Activated CD4-positive, CD25-positive, alpha-beta regulatory T cell treated with anti-CD3 and anti-CD28 coated beads, Interleukin-2, amount 50 U/mL, for 16 hours (primary cell): ENCODE results near the gene SH2D3A.
"Not testable (repeated sequence)": the region's sequence is repeated elsewhere in the genome, so short reads cannot be mapped to it uniquely, and the experiment has no call there.

Experiments
- DNase-seq: peaks from one replicate; pipeline ENCODE4 v3.0.0-alpha.2; 2020; ENCODE audit warnings: low read depth, low spot score

The SH2D3A gene

DNA sequence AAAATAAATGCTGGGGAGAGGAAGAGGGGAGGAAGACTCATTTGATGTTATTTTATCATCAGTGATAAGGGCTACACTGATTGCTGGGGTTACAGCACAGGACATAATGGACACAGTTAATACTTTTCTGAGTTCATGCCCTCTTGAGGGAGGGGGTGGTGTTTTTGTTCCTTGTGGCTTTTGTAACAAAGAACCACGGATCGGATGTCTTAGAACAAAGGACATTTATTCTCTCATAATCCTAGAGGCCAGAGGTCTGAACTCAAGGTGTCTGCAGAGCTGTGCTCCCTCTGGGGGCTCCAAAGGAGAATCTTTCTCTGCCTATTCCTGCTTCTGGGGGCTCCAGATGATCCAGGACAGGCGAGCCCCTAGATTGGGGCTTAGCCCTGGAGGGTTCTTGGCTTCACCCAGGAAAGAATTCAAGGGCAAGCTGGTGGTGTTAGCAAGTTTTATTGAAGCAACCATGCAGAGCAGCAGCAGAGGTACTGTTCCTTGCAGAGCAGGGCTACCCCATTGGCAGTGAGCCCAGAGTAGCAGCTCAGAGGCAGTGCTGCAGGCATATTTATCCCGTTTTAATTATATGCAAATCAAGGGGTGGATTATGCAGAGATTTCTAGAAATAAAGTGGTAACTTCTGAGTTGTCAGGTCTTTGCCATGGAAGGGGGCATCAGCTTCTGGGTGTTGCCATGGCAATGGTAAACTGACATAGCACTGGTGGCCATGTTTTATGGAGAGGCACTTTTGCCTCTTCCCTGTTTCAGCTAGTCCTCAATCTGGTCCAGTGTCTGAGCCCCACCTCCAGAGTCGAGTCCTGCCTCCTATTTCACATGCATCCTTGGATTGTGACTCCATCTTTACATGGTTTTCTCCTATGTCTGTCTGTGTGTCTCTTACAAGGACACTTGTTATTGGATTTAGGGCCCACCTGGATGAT is 23.2 kb upstream of the SH2D3A start:
- no peak for DNase-seq

DNA sequence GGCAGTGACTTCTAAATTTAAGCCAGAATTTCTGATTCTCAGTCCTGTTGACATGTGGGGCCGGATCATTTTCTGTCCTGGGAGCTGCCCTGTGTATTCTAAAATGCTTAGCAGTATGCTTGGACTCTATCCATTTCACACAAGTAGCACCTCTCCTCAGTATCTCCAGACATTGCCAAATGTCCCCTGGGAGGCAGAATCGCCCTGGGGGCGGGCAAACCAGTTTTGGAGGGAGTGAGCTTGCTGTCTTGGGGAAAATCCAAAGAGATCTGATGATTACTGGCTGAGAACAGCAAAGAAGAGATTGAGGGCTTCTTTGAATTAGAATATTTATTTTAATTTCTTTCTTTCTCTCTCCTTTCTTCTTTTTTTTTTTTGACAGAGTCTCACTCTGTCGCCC is 21.7 kb upstream of the SH2D3A start:
- no peak for DNase-seq

DNA sequence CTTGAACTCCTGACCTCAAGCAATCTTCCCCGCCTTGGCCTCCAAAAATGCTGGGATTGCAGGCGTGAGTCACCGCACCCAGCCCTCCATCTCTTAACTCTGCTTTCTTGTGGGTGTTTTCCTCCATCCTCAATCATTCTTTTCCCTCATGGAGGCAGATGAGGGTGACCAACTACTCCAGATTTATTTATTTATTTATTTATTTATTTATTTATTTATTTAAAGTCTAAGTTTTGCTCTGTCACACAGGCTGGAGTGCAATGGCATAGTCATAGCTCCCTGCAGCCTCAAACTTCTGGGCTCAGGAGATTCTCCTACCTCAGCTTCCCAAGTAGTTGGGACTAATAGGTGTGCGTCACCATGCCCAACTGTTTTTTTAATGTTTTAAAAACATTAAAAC is 20.2 kb upstream of the SH2D3A start:
- DNase-seq: no peak

DNA sequence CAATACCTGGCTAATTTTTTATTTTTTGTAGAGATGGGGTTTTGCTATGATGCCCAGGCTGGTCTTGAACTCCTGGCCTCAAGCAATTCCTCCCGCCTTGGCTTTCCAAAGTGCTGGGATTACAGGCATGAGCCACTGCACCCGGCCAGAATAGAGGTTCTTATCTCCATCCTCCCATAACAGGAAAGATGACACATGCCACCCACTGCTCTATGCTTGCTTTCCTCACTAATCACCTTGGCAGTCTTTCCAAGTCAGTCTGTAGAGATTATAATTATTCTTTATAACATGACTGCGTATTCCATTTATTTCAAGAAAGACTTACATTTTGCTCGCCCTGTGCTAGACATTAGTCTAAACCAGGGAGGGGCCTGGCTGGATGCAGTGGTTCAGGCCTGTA is 12.0 kb upstream of the SH2D3A start:
- no peak for DNase-seq

DNA sequence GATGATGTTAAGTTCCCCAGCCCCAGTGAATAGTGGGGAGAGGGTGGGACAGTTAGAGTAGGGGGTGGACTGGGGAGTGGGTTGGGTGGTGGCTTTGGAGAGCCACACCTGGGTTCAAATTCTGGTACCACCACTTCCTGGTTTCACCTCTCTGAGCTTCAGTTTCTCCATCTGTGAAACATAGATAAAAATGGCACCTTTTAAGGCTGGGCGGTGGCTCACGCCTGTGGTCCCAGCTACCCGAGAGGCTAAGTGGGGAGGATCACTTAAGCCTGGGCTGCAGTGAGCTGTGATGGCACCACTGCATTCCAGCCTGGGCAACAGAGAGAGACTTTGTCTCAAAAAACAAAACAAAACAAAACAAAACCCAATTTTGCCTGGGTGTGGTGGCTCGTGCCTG is 11.2 kb upstream of the SH2D3A start:
- DNase-seq: no peak

DNA sequence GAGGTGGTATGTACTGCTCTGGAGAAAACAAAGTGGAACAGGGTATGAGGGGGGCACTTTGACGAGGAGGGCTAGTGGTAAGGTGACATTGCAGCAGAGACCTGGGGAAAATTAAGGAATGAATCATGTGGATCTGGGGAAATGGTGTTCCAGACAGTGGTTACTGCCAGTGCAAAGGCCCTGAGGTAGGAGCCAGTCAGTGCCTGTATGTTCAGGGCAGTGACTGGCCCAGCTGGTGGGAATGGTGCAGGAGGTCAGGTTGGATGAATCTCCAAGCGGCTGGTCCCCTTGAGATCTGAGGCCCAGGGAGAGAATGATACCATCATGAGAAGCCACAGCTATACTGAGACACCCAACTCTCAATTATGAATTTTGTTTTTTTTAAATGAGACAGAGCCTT is 10.2 kb upstream of the SH2D3A start:
- no peak for DNase-seq

DNA sequence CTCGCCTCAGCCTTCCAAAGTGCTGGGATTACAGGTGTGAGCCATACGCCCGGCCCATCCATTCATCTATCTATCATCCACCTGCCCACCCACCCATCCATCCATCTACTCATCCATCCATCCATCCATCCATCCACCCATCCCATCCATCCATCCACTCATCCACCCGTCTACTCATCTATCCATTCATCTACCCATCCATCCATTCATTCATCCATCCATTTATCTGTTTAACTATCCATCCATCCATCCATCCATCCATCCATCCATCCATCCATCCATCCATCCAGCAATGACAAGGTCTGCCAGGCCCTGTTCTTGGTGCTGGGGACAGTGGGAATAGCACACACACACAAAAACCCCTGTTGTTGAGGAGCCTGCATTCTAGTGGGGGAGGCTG is 9.8 kb upstream of the SH2D3A start:
- no peak for DNase-seq

DNA sequence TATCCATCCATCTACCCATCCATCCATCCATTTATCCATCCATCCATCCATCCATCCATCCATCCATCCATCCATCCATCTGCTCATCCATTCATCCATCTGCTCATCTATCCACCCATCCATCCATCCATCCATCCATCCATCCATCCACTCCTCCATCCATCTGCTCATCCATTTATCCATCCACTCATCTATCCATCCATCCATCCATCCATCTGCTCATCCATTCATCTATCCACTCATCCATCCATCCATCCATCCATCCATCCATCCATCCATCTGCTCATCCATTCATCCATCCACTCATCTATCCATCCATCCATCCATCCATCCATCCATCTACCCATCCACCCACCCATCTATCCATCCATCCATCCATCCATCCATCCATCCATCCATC is 8.8 kb upstream of the SH2D3A start:
- not testable (repeated sequence) for DNase-seq

DNA sequence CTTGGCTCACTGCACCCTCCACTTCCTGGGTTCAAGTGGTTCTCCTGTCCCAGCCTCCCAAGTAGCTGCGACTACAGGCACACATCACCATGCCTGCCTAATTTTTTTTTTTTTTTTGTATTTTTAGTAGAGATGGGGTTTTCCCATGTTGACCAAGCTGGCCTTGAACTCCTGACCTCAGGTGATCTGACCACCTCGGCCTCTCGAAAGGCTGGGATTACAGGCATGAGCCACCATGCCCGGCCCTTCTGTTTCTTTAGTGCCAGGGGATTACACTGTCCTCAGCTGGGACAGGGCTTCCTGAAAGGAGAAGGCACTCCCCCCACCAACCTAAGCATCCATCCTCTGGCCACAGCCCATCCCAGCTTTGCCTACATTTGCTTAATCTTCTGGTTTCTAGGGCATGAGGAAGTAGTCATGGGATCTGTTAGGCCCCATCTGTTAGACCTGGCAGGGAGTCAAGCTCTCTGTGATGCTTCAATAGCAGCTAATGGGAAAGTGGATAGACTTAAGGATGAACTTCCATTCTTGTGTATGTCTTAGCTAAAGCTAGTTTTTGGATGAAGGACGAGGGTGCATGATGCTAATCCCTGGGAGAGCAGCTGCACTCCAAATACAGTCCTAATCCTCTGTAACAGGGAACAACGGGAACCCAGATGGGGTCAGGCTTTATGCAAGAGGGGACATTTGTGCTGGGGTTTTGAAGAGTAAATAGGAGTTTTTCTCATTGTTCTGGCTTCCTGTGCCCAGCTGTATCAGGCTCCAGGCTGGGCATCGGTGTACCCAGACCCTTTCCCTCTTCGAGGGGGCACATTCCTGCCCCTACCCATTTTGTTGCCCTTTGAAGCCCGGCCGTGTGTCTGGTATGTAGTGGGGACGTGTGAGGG is 7.8 kb upstream of the SH2D3A start:
- DNase-seq: no peak

DNA sequence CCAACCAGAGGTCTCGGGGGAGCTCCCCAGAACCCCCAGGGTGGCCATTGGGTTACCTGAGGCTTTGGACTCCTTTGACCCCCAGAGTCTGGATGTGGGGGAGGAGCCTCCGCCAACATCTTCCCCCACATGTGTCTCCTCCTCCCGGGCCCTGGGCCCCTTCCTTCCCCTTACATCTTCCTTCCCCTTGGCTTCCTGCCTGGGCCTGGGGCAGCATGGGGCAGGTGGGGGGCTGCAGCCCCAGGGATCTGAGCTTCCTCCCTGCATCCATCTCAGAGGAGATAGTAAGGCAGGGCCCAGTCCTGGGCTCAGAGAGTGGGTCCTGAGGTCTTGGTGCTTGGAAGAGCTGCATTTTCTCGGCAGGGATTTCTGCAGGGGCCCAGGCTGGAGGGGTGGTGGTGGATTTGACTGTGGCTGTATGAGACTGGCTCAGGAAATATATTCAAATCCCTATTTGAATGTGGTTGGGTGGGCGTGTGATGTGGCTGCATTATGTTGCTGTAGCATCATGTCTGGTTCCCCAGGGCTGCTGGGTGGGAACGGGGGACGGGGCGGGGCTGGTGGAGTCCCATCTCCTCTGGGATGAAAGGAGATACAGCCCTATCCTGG is 6.2 kb upstream of the SH2D3A start:
- DNase-seq: peak; percentile 11

DNA sequence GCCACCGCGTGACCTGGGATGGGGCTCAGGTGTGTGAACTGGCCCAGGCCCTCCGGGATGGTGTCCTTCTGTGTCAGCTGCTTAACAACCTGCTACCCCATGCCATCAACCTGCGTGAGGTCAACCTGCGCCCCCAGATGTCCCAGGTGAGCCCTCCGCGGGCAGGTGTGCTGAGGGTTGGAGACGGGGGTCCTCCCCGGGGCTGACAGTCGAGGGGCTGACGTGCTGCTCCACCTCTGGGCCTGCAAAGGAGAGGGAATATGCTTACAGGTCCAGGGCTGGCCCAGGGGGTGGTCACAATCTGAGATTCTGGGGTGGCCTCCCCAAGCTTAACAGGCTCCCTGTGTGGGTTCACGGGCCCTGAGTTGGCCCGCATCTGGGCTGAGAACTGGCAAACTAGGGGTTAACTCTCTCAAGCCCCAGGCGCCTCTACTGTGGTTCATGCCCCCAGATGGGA is 5.7 kb upstream of the SH2D3A start:
- no peak for DNase-seq

DNA sequence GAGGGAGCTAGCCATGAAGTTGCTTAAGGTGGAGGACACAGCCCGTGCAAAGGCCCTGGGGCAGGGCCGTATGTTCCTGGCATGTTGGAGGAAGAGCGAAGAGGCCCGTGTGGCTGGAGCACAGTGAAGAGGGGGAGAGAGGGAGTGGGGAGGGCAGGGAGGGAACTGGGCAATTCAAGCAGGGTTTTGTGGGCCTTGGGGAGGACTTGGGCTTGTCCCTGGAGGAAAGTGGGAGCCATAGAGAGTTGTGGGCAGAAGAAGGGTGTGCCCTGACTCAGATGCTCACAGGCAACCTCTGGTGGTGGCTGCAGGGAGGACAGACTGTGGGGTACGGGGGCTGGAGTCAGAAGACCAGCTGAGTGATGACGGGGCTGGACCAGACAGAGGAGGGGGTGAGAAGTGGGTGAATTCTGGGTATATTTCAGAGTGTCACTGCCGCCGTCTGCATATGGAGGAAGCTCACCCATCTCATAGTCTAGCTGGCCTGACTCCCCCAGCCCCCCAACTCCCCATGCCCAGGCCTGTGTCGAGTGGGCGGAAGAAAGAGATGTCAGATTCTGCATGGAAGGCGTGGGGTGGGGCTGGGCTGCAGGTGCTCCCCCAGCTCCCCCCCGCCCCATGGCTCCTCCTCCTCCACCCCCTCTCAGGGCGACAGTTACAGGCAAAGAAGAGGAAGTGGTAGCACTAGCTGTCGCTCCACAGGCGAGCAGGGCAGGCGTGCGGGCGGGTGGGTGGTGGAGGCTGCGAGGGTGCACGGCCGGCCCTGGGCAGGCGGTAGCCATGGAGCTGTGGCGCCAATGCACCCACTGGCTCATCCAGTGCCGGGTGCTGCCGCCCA is 5.0 kb upstream of the SH2D3A start, which contains the start of gene VAV1:
Gene VAV1, plus strand, starts transcription at position 681 of the 838 bp plus-strand sequence. Its CDS starts 100 bp downstream, at position 781.
- DNase-seq: peak; percentile 67

DNA sequence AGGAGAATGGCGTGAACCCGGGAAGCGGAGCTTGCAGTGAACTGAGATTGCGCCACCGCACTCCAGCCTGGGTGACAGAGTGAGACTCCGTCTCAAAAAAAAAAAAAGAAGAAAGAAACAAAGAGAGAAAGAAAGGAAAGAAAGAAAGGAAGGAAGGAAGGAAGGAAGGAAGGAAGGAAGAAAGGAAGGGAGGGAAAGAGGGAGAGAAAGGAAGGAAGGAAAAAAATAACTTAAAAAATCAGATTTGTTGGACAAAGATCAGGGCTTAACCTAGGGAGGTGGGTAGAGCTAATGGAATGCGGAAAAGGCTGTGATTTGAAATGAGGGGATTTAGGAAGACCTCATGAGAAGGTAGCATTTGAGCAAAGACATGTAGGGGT is 4.4 kb upstream of the SH2D3A start:
- not testable (repeated sequence) for DNase-seq

DNA sequence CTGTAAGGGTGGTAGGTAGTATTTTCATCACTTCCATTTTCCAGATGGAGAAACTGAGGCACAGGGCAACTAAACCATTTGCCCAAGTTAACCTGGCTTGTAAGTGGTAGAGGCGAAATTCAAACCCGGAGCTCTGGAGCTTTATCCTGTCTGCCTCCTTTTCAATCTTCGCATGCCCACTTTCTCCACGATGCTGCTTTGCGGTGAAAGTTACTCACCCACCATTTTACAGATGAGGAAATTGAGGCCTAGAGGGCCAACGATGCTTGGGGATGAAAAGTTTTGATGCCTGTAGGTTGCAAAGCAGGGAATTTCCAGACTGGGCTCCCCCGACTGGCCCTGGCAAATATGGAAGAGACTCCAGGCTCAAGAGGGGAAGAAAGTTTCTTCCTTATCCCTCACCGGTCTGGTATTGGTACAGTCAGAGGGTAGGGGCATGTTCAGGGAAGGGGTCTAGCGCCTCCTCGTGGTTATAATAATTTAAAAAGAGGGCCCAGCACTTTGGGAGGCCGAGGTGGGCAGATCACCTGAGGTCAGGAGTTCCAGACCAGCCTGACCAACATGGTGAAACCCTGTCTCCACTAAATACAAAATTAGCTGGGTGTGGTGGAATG is 1.9 kb upstream of the SH2D3A start:
- no peak for DNase-seq

DNA sequence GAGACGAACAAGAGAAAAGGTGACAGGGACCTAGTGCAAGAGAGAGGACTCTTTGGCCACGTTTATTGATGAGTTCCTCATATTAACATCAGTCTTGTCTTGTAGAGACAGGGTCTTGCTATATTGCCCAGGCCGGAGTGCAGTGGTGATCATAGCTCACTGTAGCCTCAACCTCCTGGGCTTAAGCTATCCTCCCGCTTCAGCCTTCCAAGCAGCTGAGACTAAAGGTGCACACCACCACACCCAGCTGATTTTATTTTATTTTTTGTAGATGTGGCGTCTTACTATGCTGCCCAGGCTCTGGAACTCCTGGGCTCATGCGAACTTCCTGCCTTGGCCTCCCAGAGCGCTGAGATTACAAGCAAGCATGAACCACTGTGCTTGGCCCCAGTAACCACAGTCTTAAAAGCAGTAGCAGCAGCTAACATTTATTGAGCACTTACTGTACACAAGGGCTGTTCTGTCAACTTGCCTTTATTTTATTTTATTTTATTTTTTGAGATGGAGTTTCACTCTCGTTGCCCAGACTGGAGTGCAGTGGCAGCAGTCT is 1.1 kb upstream of the SH2D3A start:
- DNase-seq: no peak

DNA sequence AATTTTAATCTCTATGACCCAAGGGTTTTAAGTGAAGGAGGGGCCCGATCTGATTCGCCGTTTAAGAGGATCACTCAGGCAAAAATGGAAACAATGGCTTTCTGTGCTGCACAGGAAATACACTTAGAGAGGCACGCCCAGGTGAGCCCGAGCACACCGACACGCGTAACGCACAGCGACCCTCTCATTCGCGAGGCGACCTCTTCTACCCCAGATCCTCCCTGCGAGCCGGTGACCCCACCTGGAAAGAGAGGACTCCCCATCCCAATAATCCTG is 216 bp downstream of the SH2D3A start:
- peak; percentile 14 for DNase-seq

DNA sequence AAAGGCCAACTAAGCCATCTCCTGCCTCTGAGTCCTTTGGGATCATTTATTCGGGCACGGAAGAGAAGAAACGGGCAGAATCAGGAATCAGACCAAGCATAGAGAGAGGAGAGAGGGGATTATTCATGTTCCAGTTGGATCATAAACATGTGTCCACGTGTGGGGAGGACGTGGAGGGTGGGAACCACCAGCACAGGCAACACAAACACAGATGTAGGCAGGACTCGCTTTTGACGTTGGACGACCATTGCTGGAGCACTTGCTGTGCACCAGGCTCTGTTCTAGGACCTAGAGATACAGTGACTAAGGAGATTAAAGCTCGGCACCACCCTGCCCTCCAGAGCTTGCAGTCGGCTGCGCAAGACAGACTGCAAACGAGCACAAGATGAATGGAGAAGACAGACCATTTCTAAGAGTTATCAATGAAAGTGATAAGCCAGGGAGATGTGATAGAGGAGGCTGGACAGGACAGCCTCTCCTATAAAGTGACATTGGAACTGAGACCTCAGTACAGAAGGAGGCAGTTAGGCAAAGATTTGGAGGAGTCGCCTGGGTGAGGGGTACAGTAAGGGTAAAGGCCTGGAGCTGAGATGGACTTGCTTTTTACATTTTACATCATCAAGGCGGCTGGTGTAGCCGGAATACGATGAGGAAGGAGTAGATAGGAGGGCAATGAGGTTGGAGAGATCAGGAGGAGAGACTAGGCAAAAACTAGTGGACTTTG is 716 bp downstream of the SH2D3A start:
- no peak for DNase-seq

DNA sequence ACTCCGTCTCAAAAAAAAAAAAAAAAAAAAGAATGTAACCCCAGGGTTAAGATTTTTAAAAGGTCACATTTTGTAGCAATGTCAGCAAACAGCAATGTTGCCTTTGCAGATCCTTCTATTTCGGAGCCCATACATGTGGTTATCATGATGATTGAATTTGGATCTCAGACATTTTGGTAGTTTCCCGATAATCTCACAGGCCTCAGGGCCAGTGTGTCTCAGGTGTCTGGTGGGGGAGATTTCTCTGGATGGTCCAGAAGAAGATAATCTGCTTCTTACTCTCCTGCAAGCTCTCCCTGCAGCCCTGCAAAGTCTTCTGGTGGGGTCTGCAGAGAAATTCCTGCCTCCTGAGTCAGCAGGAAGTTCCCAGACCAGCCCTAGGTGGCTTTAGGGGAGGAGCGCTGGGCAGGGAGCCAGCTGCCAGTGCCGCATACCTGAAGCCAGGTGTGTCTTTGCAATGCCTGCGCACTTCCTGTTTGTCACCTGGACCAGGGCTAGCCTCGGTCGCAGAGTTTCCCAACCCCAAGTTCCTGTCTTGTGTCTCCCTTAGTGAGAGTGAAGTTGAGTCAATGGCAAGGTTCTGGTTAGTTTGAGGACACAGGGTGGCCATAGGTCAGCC is 1.4 kb downstream of the SH2D3A start:
- no peak for DNase-seq

DNA sequence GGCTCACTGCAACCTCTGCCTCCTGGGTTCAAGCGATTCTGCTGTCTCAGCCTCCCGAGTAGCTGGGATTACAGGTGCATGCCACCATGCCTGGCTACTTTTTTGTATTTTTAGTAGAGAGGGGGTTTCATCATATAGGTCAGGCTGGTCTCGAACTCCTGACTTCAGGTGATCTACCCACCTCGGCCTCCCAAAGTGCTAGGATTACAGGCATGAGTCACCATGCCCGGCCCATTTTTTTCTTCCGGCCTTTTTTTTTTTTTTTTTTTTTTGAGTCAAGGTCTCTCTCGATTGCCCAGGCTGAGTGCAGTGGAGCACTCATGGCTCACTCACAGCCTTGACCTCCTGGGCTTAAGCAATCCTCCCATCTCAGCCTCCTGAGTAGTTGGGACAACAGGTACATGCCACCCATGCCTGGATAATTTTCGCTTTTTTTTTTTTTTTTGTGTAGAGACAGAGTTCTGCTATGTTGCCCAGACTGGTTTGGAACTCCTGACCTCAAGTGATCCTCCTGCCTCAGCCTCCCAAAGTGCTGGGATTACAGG is 4.9 kb downstream of the SH2D3A start:
- not testable (repeated sequence) for DNase-seq
